Activated naive CD4-positive, alpha-beta T cell treated with anti-CD3 and anti-CD28 coated beads, Interleukin-2, amount 10 ng/mL, durations not matched to agents 7 days and 5 days (primary cell): ENCODE results near the gene TPSD1.
"Not testable (repeated sequence)": the region's sequence is repeated elsewhere in the genome, so short reads cannot be mapped to it uniquely, and the experiment has no call there.

ENCODE experiments used
- CTCF ChIA-PET: fragments of 350-600 bp; sonication (Branson Sonifier 250); formaldehyde crosslinking; loops from one replicate; lab custom pipeline; 2021; ENCODE audit warnings: antibody characterized with exemption; lab: Charles Lee
- DNase-seq: peaks from one replicate; pipeline ENCODE4 v3.0.0-alpha.2; 2020
- H3K27ac Mint-ChIP-seq: one replicate; pipeline ENCODE4 v1.8.0; 2021; ENCODE audit warnings: mild to moderate bottlenecking, moderate library complexity, mixed read lengths
- H3K27me3 Mint-ChIP-seq: one replicate; pipeline ENCODE4 v1.8.0; 2021; ENCODE audit warnings: mild to moderate bottlenecking, mixed read lengths
- H3K36me3 Mint-ChIP-seq: one replicate; pipeline ENCODE4 v1.8.0; 2021; ENCODE audit warnings: mixed read lengths
- H3K4me1 Mint-ChIP-seq: one replicate; pipeline ENCODE4 v1.8.0; 2021; ENCODE audit warnings: mixed read lengths
- H3K4me3 Mint-ChIP-seq: one replicate; pipeline ENCODE4 v1.8.0; 2021; ENCODE audit warnings: mild to moderate bottlenecking, moderate library complexity, mixed read lengths
- H3K9me3 Mint-ChIP-seq: one replicate; pipeline ENCODE4 v1.8.0; 2021; ENCODE audit warnings: mixed read lengths

TPSD1 gene

GRCh38 chr16:1296688-1297017 lies 40.8 kb downstream of the TPSD1 start:
- H3K4me3 Mint-ChIP-seq, CTCF ChIA-PET, H3K36me3 Mint-ChIP-seq, H3K4me1 Mint-ChIP-seq, DNase-seq, H3K9me3 Mint-ChIP-seq: not testable (repeated sequence)
- Mint-ChIP-seq H3K27me3 (peaks cover 81% of the 10 kb centered on the region), H3K27ac (peak overlapping the region; percentile 26)

- peak; percentile 33 for DNase-seq
- peaks cover 12% of the 10 kb centered on the region for H3K4me1 Mint-ChIP-seq
- CTCF ChIA-PET: no interaction called here
Measured at GRCh38 chr16:1297018-1297696, 41.3 kb downstream of the TPSD1 start.

GRCh38 chr16:1298406-1298805 lies 42.5 kb downstream of the TPSD1 start:
- peaks cover 18% of the 10 kb centered on the region for H3K4me1 Mint-ChIP-seq
- no peak for DNase-seq
- H3K4me3 Mint-ChIP-seq: no peak overlapping the region
- CTCF ChIA-PET: no interaction called here
- no peak overlapping the region for H3K27ac Mint-ChIP-seq
- H3K36me3 Mint-ChIP-seq: no peaks in the 10 kb centered on the region
- H3K9me3 Mint-ChIP-seq: no peaks in the 10 kb centered on the region
- H3K27me3 Mint-ChIP-seq: peaks cover 69% of the 10 kb centered on the region

More at GRCh38 chr16:1297018-1297696, 41.3 kb downstream of the TPSD1 start:
- H3K27ac Mint-ChIP-seq: peak overlapping the region; percentile 26
- no peak overlapping the region for H3K4me3 Mint-ChIP-seq
- no peaks in the 10 kb centered on the region for H3K36me3 Mint-ChIP-seq
- no peaks in the 10 kb centered on the region for H3K9me3 Mint-ChIP-seq
- peaks cover 80% of the 10 kb centered on the region for H3K27me3 Mint-ChIP-seq

GRCh38 chr16:1299012-1299867 lies 43.4 kb downstream of the TPSD1 start:
- Mint-ChIP-seq H3K36me3 (no peaks in the 10 kb centered on the region), H3K4me3 (no peak overlapping the region), H3K27me3 (peaks cover 62% of the 10 kb centered on the region), H3K27ac (no peak overlapping the region), H3K9me3 (no peaks in the 10 kb centered on the region), H3K4me1 (peaks cover 24% of the 10 kb centered on the region)
- CTCF ChIA-PET: interaction anchor here (0.6 to 0.9 kb wide), 2 partner anchors 19 to 102 kb away, joined by 3 read pairs; no protein-coding TSS in a partner anchor
- DNase-seq: no peak

GRCh38 chr16:1299868-1300203 lies 44.0 kb downstream of the TPSD1 start:
- CTCF ChIA-PET: interaction anchor here (0.6 to 1.3 kb wide), 3 partner anchors 20 to 101 kb away, joined by 3 to 5 read pairs (median 3); no protein-coding TSS in a partner anchor
- no peak overlapping the region for H3K27ac Mint-ChIP-seq

GRCh38 chr16:1300664-1301476 lies 45.0 kb downstream of the TPSD1 start:
- Mint-ChIP-seq H3K27ac (no peak overlapping the region), H3K4me3 (no peak overlapping the region), H3K27me3 (peaks cover 49% of the 10 kb centered on the region), H3K9me3 (no peaks in the 10 kb centered on the region), H3K4me1 (peaks cover 34% of the 10 kb centered on the region), H3K36me3 (no peaks in the 10 kb centered on the region)
- CTCF ChIA-PET: interaction anchor here (0.6 to 1.3 kb wide), 5 partner anchors 11 to 56 kb away, joined by 3 to 5 read pairs (median 3); no protein-coding TSS in a partner anchor
- DNase-seq: peak; percentile 84

More at GRCh38 chr16:1299868-1300203, 44.0 kb downstream of the TPSD1 start:
- DNase-seq: no peak
- H3K4me1 Mint-ChIP-seq: peaks cover 29% of the 10 kb centered on the region
- peaks cover 58% of the 10 kb centered on the region for H3K27me3 Mint-ChIP-seq
- no peaks in the 10 kb centered on the region for H3K36me3 Mint-ChIP-seq
- H3K4me3 Mint-ChIP-seq: no peak overlapping the region
- no peaks in the 10 kb centered on the region for H3K9me3 Mint-ChIP-seq

GRCh38 chr16:1301562-1301961 lies 45.7 kb downstream of the TPSD1 start:
- peaks cover 41% of the 10 kb centered on the region for H3K4me1 Mint-ChIP-seq
- H3K4me3 Mint-ChIP-seq: no peak overlapping the region
- H3K27ac Mint-ChIP-seq: no peak overlapping the region
- H3K9me3 Mint-ChIP-seq: no peaks in the 10 kb centered on the region
- CTCF ChIA-PET: interaction anchor here (0.6 to 1.1 kb wide), 3 partner anchors 11 to 56 kb away, joined by 3 read pairs; no protein-coding TSS in a partner anchor
- H3K27me3 Mint-ChIP-seq: peaks cover 47% of the 10 kb centered on the region
- no peaks in the 10 kb centered on the region for H3K36me3 Mint-ChIP-seq
- DNase-seq: no peak

GRCh38 chr16:1305823-1306222 lies 50.0 kb downstream of the TPSD1 start:
- Mint-ChIP-seq H3K27ac (peak overlapping the region; percentile 81), H3K27me3 (peaks cover 13% of the 10 kb centered on the region), H3K4me3 (no peak overlapping the region), H3K4me1 (peaks cover 52% of the 10 kb centered on the region), H3K9me3 (no peaks in the 10 kb centered on the region), H3K36me3 (peaks cover 9% of the 10 kb centered on the region)
- CTCF ChIA-PET: no interaction called here
- DNase-seq: no peak

- peaks cover 13% of the 10 kb centered on the region for H3K36me3 Mint-ChIP-seq
- peaks cover 56% of the 10 kb centered on the region for H3K4me1 Mint-ChIP-seq
- CTCF ChIA-PET: no interaction called here
- peaks cover 10% of the 10 kb centered on the region for H3K27me3 Mint-ChIP-seq
- H3K27ac Mint-ChIP-seq: peak overlapping the region; percentile 80
- no peaks in the 10 kb centered on the region for H3K9me3 Mint-ChIP-seq
- H3K4me3 Mint-ChIP-seq: peak overlapping the region; percentile 29
- no peak for DNase-seq
Measured at GRCh38 chr16:1306334-1306733, 50.5 kb downstream of the TPSD1 start.

GRCh38 chr16:1308036-1308976 lies 52.4 kb downstream of the TPSD1 start:
- Mint-ChIP-seq H3K36me3 (peaks cover 19% of the 10 kb centered on the region), H3K27me3 (peaks cover 3% of the 10 kb centered on the region), H3K27ac (peak overlapping the region; percentile 98), H3K4me3 (peak overlapping the region; percentile 81), H3K4me1 (peaks cover 60% of the 10 kb centered on the region), H3K9me3 (no peaks in the 10 kb centered on the region)
- DNase-seq: no peak
- CTCF ChIA-PET: no interaction called here
